22Rv1 (cell line): ENCODE measurements around the gene PPFIBP2.

Experiments used
- CTCF ChIP-seq: fragments of 450-650 bp; IDR thresholded peaks from 2 replicates; pipeline ENCODE4 v1.5.1; 2017; ENCODE audit warnings: mild to moderate bottlenecking
- ZFX ChIP-seq: fragments of 450-650 bp; IDR thresholded peaks from 2 replicates; pipeline ENCODE4 v1.6.1; 2017; ENCODE audit warnings: antibody characterized with exemption, borderline replicate concordance

GRCh38 chr11:7536100-7536499 is 22.3 kb downstream of the PPFIBP2 start:
- TF ChIP-seq CTCF (peak; percentile 30), ZFX (no peak)
